Stomach (tissue), 4 donors: ENCODE measurements around the gene SRMS.

ENCODE experiments used
- POLR2A ChIP-seq, 4 donors: fragments of 450-650 bp; IDR thresholded peaks; one replicate each; pipeline ENCODE4 v1.6.1; 2016; ENCODE audit warnings: antibody characterized with exemption in 4 of 4, control low read depth in 2 of 4, mild to moderate bottlenecking in 1 of 4, moderate library complexity in 1 of 4
- TF ChIP-seq, protein P1 (sequence below), 7 experiments: fragments of 450-650 bp in 4 of 7; fragments of 200-600 bp in 3 of 7; sonication (generic) in 3 of 7; IDR thresholded peaks; one replicate each; pipeline ENCODE4 v1.5.1; 2016 to 2019; ENCODE audit warnings: antibody characterized with exemption in 7 of 7, control low read depth in 2 of 7, mild to moderate bottlenecking in 1 of 7

DNA sequence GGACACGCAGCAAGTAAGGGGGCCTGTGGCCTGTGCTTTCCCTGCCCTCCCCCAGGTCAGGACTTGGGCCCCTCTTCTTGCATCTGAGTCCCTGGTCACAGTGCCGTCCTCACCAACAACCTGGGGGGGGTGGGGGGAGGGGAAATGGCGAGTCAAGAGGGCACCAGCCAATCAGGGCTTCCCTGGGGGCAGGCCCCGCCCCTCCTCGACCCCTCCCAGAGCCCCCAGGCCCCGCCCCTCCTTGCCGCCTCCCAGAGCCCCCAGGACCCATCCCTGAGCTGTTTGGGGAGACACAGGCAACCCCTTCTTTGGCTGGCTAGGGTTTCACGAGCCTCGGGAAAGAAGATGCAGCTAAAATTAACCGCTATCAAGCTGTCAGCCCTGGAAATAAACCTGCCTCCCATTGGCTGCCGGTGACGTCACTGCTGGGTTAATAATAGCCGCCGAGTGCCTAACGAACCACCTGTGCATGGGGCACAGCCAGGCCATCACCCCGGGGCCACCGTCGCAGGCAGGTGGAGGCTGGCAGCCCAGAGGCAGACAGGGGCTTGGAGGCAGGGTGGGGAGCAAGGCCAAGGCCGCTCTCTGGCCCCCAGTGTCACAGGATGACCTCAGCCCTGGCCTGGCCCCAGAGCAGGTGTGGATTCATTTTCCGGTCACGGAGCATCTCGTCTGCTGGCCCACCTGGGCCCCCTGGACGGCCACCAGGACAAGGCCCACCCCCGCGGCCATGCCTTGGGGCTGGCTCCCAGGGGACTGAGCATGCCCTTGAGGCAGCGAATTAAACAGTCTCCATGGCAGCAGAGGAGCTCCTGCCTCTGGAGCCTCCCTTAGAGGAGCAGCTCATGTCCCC lies 45.5 kb downstream of the SRMS start:
- TF ChIP-seq, protein P1, sequence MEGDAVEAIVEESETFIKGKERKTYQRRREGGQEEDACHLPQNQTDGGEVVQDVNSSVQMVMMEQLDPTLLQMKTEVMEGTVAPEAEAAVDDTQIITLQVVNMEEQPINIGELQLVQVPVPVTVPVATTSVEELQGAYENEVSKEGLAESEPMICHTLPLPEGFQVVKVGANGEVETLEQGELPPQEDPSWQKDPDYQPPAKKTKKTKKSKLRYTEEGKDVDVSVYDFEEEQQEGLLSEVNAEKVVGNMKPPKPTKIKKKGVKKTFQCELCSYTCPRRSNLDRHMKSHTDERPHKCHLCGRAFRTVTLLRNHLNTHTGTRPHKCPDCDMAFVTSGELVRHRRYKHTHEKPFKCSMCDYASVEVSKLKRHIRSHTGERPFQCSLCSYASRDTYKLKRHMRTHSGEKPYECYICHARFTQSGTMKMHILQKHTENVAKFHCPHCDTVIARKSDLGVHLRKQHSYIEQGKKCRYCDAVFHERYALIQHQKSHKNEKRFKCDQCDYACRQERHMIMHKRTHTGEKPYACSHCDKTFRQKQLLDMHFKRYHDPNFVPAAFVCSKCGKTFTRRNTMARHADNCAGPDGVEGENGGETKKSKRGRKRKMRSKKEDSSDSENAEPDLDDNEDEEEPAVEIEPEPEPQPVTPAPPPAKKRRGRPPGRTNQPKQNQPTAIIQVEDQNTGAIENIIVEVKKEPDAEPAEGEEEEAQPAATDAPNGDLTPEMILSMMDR (IDR thresholded peaks at IDR 0.05), result no peak
- no peak for TF ChIP-seq POLR2A (IDR thresholded peaks at IDR 0.05)
